HFF-Myc (cell line): Measurements from ENCODE around the gene SPACDR.

Experiments used
- DNase-seq: peaks from one replicate; pipeline ENCODE4 v3.0.0-alpha.2; 2011; ENCODE audit warnings: low read depth; ENCODE audit errors: extremely low read depth
- H3K4me3 ChIP-seq: replicated peaks from 2 replicates; pipeline ENCODE4 v1.5.1; 2011; ENCODE audit warnings: low read depth, mild to moderate bottlenecking, control low read depth, low read length
- TF ChIP-seq, protein P1 (sequence below): IDR thresholded peaks from 2 replicates; pipeline ENCODE4 v1.5.1; 2012; ENCODE audit warnings: mild to moderate bottlenecking, low read depth, low read length, control low read depth; ENCODE audit errors: missing control alignments

SPACDR gene

DNA sequence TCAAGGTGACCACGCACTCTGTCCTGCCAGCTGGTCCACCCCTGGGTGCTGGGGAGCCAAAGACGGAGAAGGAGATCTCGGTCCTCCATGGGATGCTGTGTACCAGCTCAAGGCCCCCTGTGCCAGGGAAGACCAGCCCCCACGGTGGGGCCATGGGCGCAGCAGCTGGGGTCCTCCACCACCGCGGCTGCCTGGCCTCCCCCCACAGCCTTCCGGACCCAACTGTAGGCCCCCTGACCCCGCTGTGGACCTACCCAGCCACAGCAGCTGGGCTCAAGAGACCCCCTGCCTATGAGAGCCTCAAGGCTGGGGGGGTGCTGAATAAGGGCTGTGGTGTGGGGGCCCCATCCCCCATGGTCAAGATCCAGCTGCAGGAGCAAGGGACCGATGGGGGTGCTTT lies 25.1 kb upstream of the SPACDR start:
- no peak for DNase-seq
- no peak overlapping the region for H3K4me3 ChIP-seq
- TF ChIP-seq, protein P1, sequence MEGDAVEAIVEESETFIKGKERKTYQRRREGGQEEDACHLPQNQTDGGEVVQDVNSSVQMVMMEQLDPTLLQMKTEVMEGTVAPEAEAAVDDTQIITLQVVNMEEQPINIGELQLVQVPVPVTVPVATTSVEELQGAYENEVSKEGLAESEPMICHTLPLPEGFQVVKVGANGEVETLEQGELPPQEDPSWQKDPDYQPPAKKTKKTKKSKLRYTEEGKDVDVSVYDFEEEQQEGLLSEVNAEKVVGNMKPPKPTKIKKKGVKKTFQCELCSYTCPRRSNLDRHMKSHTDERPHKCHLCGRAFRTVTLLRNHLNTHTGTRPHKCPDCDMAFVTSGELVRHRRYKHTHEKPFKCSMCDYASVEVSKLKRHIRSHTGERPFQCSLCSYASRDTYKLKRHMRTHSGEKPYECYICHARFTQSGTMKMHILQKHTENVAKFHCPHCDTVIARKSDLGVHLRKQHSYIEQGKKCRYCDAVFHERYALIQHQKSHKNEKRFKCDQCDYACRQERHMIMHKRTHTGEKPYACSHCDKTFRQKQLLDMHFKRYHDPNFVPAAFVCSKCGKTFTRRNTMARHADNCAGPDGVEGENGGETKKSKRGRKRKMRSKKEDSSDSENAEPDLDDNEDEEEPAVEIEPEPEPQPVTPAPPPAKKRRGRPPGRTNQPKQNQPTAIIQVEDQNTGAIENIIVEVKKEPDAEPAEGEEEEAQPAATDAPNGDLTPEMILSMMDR: no peak

DNA sequence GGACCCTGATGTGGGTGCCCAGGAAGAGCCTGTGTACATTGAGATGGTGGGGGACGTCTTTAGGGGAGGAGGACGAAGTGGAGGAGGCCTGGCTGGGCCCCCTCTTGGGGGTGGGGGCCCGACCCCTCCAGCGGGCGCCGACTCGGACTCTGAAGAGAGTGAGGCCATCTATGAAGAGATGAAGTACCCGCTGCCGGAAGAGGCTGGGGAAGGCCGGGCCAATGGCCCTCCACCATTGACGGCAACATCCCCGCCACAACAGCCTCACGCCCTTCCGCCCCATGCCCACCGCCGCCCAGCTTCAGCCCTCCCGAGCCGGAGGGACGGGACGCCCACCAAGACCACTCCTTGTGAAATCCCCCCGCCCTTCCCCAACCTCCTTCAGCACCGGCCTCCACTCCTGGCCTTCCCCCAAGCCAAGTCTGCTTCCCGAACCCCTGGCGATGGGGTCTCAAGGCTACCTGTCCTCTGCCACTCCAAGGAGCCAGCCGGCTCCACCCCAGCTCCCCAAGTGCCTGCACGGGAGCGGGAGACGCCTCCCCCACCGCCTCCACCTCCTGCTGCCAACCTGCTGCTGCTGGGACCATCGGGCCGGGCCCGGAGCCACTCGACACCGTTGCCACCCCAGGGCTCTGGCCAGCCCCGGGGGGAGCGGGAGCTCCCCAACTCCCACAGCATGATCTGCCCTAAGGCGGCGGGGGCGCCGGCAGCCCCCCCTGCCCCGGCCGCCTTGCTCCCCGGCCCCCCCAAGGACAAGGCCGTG lies 24.5 kb upstream of the SPACDR start:
- TF ChIP-seq, protein P1: no peak
- no peak for DNase-seq

DNA sequence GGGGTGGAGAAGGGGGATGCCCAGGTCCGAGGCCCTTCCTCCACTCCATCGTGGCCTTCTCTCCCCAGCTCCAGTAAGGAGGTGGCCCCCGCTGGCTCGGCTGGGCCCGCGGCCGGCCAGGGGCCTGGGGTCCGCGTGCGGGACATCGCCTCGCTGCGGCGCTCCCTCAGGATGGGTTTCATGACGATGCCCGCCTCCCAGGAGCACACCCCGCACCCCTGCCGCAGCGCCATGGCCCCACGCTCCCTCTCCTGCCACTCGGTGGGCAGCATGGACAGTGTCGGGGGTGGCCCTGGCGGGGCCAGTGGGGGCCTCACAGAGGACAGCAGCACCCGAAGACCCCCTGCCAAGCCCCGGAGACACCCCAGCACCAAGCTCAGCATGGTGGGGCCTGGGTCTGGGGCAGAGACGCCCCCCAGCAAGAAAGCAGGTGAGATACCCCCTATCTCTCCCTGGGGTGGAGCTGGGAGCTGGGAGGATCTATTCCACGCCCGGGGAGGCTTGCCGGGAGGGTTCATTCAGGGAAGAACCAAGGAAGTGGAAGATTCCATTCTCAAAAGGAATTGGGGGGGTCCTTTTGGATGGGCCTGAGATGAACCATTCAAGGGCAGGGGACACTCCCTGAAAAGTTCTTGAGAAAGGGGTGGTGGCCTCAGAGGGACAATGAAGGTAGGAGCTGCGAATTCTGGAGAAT lies 22.8 kb upstream of the SPACDR start:
- no peak overlapping the region for H3K4me3 ChIP-seq
- TF ChIP-seq, protein P1: no peak
- no peak for DNase-seq

More for the DNA sequence above, 24.5 kb upstream of the SPACDR start:
- H3K4me3 ChIP-seq: no peak overlapping the region

DNA sequence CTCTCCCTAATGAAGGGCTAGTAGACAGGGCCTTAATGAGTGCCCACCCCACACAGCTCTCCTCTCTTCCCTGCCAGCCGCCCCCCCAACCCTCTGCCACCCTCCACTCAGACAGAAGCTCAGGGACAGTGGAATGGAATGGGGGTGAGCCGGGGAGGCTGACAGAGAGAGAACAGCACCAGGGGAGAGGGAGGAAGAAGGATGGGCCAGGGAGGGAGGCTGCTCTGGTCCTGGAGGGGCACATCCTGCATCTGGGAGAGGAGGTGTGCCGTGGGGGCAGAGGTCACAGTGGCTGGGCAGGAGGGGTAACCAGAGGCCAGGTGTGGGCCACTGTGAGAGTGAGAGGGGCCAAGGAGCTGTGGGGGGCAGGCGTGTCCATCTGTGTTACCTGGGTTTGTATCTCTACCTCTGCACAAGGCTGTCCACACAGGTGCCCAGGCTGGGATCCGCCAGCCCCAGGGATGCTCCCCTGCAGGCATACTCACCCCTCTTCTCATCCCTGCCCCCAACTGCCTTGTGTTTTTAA lies 22.1 kb upstream of the SPACDR start:
- DNase-seq: no peak
- no peak overlapping the region for H3K4me3 ChIP-seq
- TF ChIP-seq, protein P1: no peak

DNA sequence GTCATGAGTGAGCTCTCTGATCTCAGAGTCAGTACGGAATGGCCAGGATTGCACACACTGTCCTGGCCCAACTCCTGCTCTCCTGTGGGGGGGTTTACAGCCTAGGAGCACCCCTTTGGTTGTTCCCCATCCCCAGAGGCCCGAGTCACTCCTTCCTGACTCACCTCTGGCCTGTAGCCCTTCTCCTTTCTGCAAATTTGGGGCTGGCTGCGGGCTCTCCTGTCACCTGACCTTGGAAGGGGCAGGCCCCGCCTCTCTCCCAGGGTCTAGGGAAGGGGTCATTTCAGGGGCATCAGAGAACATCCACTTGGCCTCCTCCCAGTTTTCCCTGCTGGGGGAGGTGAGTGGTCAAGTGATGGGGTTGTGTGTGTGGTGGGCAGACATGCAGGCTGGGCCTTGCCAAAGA lies 21.4 kb upstream of the SPACDR start:
- TF ChIP-seq, protein P1: no peak
- no peak for DNase-seq

DNA sequence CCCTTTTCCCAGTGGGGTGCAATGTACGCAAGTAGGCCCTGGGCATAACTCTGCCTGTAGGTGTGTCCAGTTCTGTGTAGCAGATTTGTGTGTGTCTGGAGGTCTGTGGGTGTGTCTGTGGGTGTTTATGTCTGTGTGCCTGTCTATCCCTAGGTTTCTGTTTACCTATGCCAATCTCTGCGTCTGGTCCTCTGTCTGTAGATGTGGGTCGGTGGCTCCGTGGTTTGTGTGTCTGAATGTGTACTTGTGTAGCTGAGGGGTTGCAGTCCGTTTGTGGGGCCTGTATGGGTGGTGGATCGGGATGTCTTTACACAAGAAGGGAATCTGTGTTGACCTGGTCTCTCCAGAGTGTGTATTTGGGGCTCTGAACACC lies 20.6 kb upstream of the SPACDR start:
- TF ChIP-seq, protein P1: no peak
- no peak for DNase-seq
- H3K4me3 ChIP-seq: no peak overlapping the region

More for the DNA sequence above, 21.4 kb upstream of the SPACDR start:
- no peak overlapping the region for H3K4me3 ChIP-seq
